IMR-90 (cell line): Measurements from ENCODE around the gene XCL1. TPM values are rescaled to one million over a fixed set of nuclear protein-coding genes. Genes with fewer than 3 reads are reported as not detected.

Experiments
- ATAC-seq: fragments of 200-7000 bp; cut with Tn5 transposase; 2 replicates; pipeline ENCODE4 v1.9.1; 2020; ENCODE audit warnings: low read depth, mild to moderate bottlenecking, moderate library complexity
- BruUV-seq: library from RNA; stranded (reverse); fragments of 400-500 nt; replicated peaks from 2 replicates; lab custom pipeline; 2021; lab: Mats Ljungman, UMichigan
- CTCF ChIA-PET: fragments of 300-600 bp; formaldehyde crosslinking; extraction: SDS; loops from one replicate; lab custom pipeline; 2021; ENCODE audit warnings: antibody characterized with exemption; lab: Yijun Ruan, JAX
- POLR2A ChIA-PET: fragments of 300-600 bp; sonication (Branson Sonifier 250); formaldehyde crosslinking; loops from one replicate; lab custom pipeline; 2022; ENCODE audit warnings: antibody characterized with exemption; ENCODE audit not compliant: unreplicated experiment; lab: Charles Lee
- DNase-seq: peaks from one replicate; pipeline ENCODE4 v3.0.0; 2013
- H2AFZ ChIP-seq: replicated peaks from 2 replicates; pipeline ENCODE3; 2013; ENCODE audit warnings: low read length, mild to moderate bottlenecking; ENCODE audit not compliant: poor library complexity
- H2AK5ac ChIP-seq: 2 replicates; pipeline ENCODE4 v1.6.1; 2013; ENCODE audit warnings: low read depth, low read length, inconsistent platforms
- H2AK9ac ChIP-seq: replicated peaks from 2 replicates; pipeline ENCODE3; 2013; ENCODE audit warnings: mild to moderate bottlenecking, low read depth, low read length, moderate library complexity; ENCODE audit not compliant: poor library complexity
- H2BK120ac ChIP-seq: 2 replicates; pipeline ENCODE4 v1.6.1; 2013; ENCODE audit warnings: low read depth, low read length, inconsistent platforms
- H2BK15ac ChIP-seq: 3 replicates; pipeline ENCODE4 v1.6.1; 2013; ENCODE audit warnings: low read depth, low read length, inconsistent platforms
- H2BK20ac ChIP-seq: 2 replicates; pipeline ENCODE4 v1.6.1; 2013; ENCODE audit warnings: low read depth, mild to moderate bottlenecking, inconsistent platforms, low read length, moderate library complexity
- H2BK5ac ChIP-seq: 2 replicates; pipeline ENCODE4 v1.6.1; 2013; ENCODE audit warnings: mild to moderate bottlenecking, low read depth, low read length, inconsistent platforms; ENCODE audit not compliant: poor library complexity, severe bottlenecking
- H3K14ac ChIP-seq: replicated peaks from 2 replicates; pipeline ENCODE4 v1.6.1; 2013; ENCODE audit warnings: low read depth, low read length, inconsistent platforms
- H3K18ac ChIP-seq: 2 replicates; pipeline ENCODE4 v1.6.1; 2013; ENCODE audit warnings: low read depth, low read length, control low read depth
- H3K23ac ChIP-seq: 2 replicates; pipeline ENCODE4 v1.6.1; 2013; ENCODE audit warnings: low read depth, low read length, inconsistent platforms
- H3K27ac ChIP-seq: 2 replicates; pipeline ENCODE4 v1.5.1; 2013; ENCODE audit warnings: mild to moderate bottlenecking, control low read depth, low read length; ENCODE audit not compliant: insufficient read depth
- H3K27me3 ChIP-seq: 2 replicates; pipeline ENCODE4 v1.6.1; 2013; ENCODE audit warnings: low read length; ENCODE audit not compliant: control insufficient read depth, insufficient read depth
- H3K36me3 ChIP-seq: 2 replicates; pipeline ENCODE4 v1.6.1; 2013; ENCODE audit warnings: low read length, mixed read lengths; ENCODE audit not compliant: control insufficient read depth, insufficient read depth
- H3K4ac ChIP-seq: 2 replicates; pipeline ENCODE4 v1.6.1; 2013; ENCODE audit warnings: low read depth, low read length, inconsistent platforms
- H3K4me1 ChIP-seq: 2 replicates; pipeline ENCODE4 v1.6.1; 2013; ENCODE audit warnings: low read length, mixed read lengths; ENCODE audit not compliant: control insufficient read depth, insufficient read depth
- H3K4me2 ChIP-seq: 2 replicates; pipeline ENCODE4 v1.6.1; 2013; ENCODE audit warnings: low read depth, mild to moderate bottlenecking, control low read depth, low read length, moderate library complexity
- H3K4me3 ChIP-seq: 2 replicates; pipeline ENCODE4 v1.5.1; 2013; ENCODE audit warnings: low read depth, mild to moderate bottlenecking, control low read depth, low read length, moderate library complexity; ENCODE audit not compliant: insufficient read depth
- H3K56ac ChIP-seq: 2 replicates; pipeline ENCODE4 v1.6.1; 2013; ENCODE audit warnings: low read length, inconsistent platforms; ENCODE audit not compliant: insufficient read depth; ENCODE audit errors: extremely low read depth
- H3K79me1 ChIP-seq, 2 experiments: 2 replicates each; pipeline ENCODE4 v1.6.1; 2013; ENCODE audit warnings: low read length in 2 of 2, inconsistent platforms in 1 of 2, low read depth in 1 of 2
- H3K9ac ChIP-seq: 2 replicates; pipeline ENCODE4 v1.6.1; 2013; ENCODE audit warnings: low read depth, low read length, control low read depth
- H3K9me1 ChIP-seq: 2 replicates; pipeline ENCODE4 v1.6.1; 2013; ENCODE audit warnings: low read length, inconsistent platforms; ENCODE audit not compliant: insufficient read depth
- H3K9me3 ChIP-seq: 2 replicates; pipeline ENCODE4 v1.6.1; 2013; ENCODE audit warnings: low read length; ENCODE audit not compliant: control insufficient read depth, insufficient read depth
- H4K20me1 ChIP-seq: 2 replicates; pipeline ENCODE4 v1.6.1; 2013; ENCODE audit warnings: low read length, inconsistent platforms; ENCODE audit not compliant: insufficient read depth
- H4K5ac ChIP-seq: 2 replicates; pipeline ENCODE4 v1.6.1; 2013; ENCODE audit warnings: mild to moderate bottlenecking, low read depth, low read length, control low read depth
- H4K8ac ChIP-seq, 2 experiments: 2 replicates each; pipeline ENCODE4 v1.6.1; 2013; ENCODE audit warnings: low read depth in 2 of 2, low read length in 2 of 2, control low read depth in 1 of 2, inconsistent platforms in 1 of 2
- H4K91ac ChIP-seq: 2 replicates; pipeline ENCODE4 v1.6.1; 2013; ENCODE audit warnings: low read depth, low read length, inconsistent platforms; ENCODE audit not compliant: insufficient read depth
- CHD1 ChIP-seq: IDR thresholded peaks from 2 replicates; pipeline ENCODE4 v1.6.1; 2012; ENCODE audit warnings: low read depth, low read length, improper control_type of control experiment
- MAFK ChIP-seq: IDR thresholded peaks from 2 replicates; pipeline ENCODE4 v1.6.1; 2012; ENCODE audit warnings: low read depth, low read length, improper control_type of control experiment
- WGBS, 2 experiments: methylation state at CpG; one replicate each; pipeline versions ENCODE4 v1.1.5 to v1.1.7; 2013; ENCODE audit warnings: missing lambda C conversion rate in 2 of 2; ENCODE audit not compliant: insufficient read length in 1 of 2; ENCODE audit errors: extremely low coverage in 2 of 2; 5-methylcytosine and 5-hydroxymethylcytosine counted together
- dilution Hi-C: fragments of 300-500 bp; cut with HindIII; formaldehyde crosslinking; loops from one replicate; pipeline ENCODE4 v1.14.3; 2018; ENCODE audit warnings: low sequenced_read_pairs; ENCODE audit not compliant: unreplicated experiment
- in situ Hi-C: fragments of 300-500 bp; cut with MboI; formaldehyde crosslinking; loops from 3 replicates; pipeline ENCODE4 v1.14.3; 2019; ENCODE audit warnings: low sequenced_read_pairs, inconsistent platforms, mixed read lengths
- intact Hi-C: fragments of 100-400 bp; cut with micrococcal nuclease; formaldehyde crosslinking; loops from 2 replicates; pipeline ENCODE4 v1.10.0; 2022
- polyA plus RNA-seq, 3 experiments: library from polyadenylated mRNA; depleted of rRNA; stranded (reverse); fragments of >200 nt; gene quantifications; 2 replicates each; pipeline ENCODE4 v1.2.3, GENCODE V29; 2012; ENCODE audit warnings: low replicate concordance in 1 of 3
- total RNA-seq: library from RNA; depleted of rRNA; stranded (reverse); fragments of >200 nt; gene quantifications from 2 replicates; pipeline ENCODE4 v1.2.3, GENCODE V29; 2012

Gene XCL1
- total and polyA plus RNA-seq, 2 of the 4 experiments (the other 2 are of a cell fraction), result not detected

- TF ChIP-seq CHD1, result no peak
Observed at GRCh38 chr1:168553680-168554553, 22.5 kb upstream of the XCL1 start (continued).

- H4K91ac ChIP-seq, result no peak overlapping the region
- in situ Hi-C loops, result no loop called here
- no peak for TF ChIP-seq MAFK
- H3K4me3 ChIP-seq, result no peak overlapping the region
- H2AK9ac ChIP-seq, result no peak overlapping the region
- H3K4ac ChIP-seq, result no peak overlapping the region
- no peak overlapping the region for H3K56ac ChIP-seq
- ChIA-PET CTCF (no interaction called here), POLR2A (no interaction called here)
- H2BK5ac ChIP-seq, result no peak overlapping the region
- DNase-seq, result no peak
- no peak overlapping the region for H2AK5ac ChIP-seq
- ATAC-seq, result no peak
- intact Hi-C loops, result no loop called here
- H3K23ac ChIP-seq, result no peak overlapping the region
- no peaks in the 10 kb centered on the region for H3K79me1 ChIP-seq
- H2BK15ac ChIP-seq, result no peak overlapping the region
- BruUV-seq, result no TSS peak
- H4K20me1 ChIP-seq, result no peaks in the 10 kb centered on the region
- H3K14ac ChIP-seq, result no peak overlapping the region
- H3K27me3 ChIP-seq, result no peaks in the 10 kb centered on the region
- H3K18ac ChIP-seq, result no peak overlapping the region
- H3K9me3 ChIP-seq, result no peaks in the 10 kb centered on the region
- H3K9ac ChIP-seq, result no peak overlapping the region
- no peak overlapping the region for H2AFZ ChIP-seq
- no peak overlapping the region for H2BK120ac ChIP-seq
- H3K36me3 ChIP-seq, result no peaks in the 10 kb centered on the region
- H3K4me2 ChIP-seq, result no peak overlapping the region
- H4K8ac ChIP-seq, result no peak overlapping the region
- no peak overlapping the region for H2BK20ac ChIP-seq
- H3K4me1 ChIP-seq, result no peaks in the 10 kb centered on the region
- no peak overlapping the region for H4K5ac ChIP-seq
- no peak overlapping the region for H3K27ac ChIP-seq
- no peaks in the 10 kb centered on the region for H3K9me1 ChIP-seq
- dilution Hi-C loops, result no loop called here
- 10% methylated on average over 2 of the region's 5 CpGs; no CpG with 5 or more reads in 1 of the 2 experiments for WGBS, 2 experiments
Observed at GRCh38 chr1:168554603-168555483, 21.6 kb upstream of the XCL1 start.
